NCI-H748 treated with DMSO at 0.1 percent for 48 hours (cell line): ENCODE results near the gene ZNF264.
"Not testable (repeated sequence)": the region's sequence is repeated elsewhere in the genome, so short reads cannot be mapped to it uniquely, and the experiment has no call there.

Experiments used
- DNase-seq: peaks from one replicate; lab custom pipeline; 2025; lab: John Stamatoyannopoulos, UW

The ZNF264 gene

DNA sequence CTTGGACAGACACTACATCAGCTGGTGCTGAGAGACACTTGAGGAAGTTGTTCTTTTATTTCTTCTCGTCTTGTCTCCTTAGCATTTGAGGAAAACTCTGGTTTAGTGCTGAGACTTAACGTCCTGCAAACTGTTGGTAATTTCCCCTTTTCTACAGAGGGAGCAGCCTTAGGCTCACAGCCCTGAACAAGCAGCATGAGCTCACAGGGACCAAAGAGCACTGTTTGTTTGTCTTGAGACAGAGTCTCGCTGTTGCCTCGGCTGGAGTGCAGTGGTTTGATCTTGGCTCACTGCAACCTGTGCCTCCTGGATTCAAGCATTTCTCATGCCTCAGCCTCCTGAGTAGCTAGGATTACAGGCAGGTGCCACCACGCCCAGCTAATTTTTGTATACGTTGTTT is 54.7 kb downstream of the ZNF264 start:
- DNase-seq: no peak

DNA sequence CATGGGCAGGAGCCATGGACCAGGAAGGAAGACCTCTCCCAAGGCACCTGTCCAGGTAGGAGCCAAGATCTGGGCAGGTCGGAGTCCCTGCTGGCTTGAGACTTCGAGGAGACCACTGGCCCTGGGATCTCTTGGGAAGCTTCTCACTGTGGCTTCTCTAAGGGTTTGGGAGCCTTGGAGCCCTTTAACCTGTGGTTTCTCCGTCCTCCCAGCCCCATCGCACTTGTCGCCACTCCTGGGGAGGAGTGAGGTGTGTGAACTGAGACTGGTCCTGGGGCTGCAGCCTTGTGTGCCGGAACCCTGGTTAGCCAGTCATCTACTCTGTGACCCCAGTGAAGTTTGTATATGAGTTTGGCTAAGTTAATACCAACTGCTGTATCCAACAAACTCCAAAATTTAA is 57.3 kb downstream of the ZNF264 start:
- no peak for DNase-seq

DNA sequence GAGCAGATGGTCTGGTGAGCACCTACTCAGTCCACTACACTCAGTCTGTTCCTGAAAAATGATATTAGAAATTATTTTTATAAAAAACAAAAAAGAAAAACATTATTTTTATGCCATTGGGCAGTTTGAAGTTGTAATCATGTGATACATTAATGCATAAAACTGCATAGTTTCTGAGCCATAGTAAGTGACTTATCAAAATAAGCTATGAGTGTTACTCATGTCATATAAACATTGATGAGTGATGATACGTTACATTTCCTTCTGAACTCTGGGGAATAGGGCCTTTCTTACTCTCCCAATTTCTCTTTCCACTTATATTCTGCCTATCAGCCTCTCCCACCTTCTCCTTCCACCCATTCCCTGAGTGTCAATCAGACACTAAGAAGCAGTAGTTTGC is 58.0 kb downstream of the ZNF264 start:
- DNase-seq: no peak

DNA sequence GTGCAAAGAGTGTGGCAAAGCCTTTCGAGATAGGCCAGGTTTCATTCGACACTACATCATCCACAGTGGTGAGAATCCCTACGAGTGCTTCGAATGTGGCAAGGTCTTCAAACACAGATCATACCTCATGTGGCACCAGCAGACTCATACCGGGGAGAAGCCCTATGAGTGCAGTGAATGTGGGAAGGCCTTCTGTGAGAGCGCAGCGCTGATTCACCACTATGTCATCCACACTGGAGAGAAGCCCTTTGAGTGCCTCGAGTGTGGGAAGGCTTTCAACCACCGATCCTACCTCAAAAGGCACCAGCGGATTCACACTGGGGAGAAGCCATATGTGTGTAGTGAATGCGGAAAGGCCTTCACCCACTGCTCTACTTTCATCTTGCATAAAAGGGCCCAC is 62.5 kb downstream of the ZNF264 start:
- DNase-seq: not testable (repeated sequence)

DNA sequence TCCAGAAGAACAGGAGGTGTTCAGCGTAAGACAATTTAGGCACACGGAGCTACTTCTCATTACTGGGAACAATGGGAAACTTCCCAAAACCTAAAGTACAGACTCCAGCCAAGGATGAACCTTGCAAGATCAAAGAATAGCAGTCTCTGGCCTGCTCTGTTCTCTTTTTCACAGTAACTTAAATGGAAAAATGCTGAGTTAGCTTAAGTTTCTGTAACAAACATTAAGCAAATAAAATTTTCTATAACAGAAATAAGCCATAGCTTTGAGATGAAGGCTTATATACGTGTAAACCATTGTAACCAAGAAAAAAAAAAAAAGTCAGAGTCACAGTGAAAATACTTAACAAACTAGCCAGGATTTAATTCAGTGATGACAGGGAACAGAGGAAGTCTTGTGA is 70.7 kb downstream of the ZNF264 start:
- no peak for DNase-seq

DNA sequence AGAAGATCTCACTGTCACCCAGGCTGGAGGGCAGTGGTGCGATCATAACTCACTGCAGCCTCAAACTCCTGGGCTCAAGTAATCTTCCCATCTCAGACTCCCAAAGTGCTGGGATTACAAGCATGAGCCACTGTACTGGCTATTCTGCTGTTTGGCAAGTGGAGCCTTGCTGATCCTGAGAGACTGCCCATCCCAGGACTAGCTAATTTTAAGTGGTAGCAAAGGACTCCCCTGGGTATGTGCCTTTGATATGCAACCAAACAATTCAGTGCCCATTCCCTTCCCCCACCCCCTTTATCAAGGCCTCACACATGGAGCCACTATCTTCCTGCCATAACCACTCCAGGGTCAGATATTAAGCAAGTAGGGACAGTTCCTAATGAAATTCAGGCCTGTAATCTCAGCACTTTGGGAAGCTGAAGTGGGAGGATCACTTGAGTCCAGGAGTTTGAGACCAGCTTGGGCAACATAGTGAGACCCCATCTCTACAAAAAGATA is 72.0 kb downstream of the ZNF264 start:
- no peak for DNase-seq

DNA sequence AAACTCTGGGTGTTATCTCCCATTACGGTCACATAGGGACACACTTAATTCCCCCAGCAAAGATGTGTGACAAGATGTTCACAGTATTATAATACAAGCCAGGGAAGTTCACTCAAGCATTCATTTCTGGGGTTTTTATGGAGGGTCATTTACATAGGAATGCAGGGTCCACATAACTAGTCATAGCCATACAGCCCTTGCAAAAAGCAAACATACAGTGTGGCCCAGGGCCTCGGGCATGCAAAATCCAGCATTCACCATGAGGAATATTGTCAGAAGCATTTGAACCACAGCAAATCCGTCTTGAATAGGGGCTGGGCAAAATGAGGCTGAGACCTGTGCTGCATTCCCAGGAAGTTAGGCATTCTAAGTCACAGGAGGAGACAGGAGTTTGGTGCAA is 76.0 kb downstream of the ZNF264 start:
- no peak for DNase-seq

DNA sequence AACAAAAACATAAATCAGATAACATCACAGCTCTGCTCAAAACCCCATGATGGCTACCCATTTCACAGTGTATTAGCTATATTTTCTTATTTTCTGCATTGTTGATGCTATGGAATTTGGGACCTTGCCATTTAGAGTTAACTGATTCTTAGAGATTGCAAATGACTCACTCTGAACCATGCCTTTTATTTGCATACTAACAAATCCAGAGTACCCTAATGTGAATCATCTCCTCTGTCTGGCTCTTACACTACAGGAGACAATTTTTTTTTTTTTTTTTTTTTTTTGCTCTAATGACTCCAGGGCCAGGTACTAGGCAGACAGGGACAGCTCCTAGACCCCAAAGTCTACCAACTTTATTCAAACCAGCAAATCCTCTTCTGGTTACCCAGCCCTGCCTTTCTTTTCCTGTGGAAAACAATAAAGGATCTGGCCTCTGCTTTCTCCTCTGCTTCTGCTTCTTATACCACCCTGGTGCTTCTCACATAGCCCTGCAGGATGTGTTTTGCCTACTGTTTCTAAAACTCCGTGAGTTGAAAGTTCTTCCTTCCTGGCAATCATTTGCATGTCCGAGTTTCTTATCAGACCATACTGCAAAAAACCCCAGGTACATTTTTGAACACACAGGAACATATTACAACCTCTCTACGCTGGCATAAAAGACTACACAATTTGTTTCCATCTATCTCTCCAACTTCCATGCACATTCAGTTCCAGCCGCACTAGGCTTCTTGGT is 78.4 kb downstream of the ZNF264 start:
- no peak for DNase-seq

DNA sequence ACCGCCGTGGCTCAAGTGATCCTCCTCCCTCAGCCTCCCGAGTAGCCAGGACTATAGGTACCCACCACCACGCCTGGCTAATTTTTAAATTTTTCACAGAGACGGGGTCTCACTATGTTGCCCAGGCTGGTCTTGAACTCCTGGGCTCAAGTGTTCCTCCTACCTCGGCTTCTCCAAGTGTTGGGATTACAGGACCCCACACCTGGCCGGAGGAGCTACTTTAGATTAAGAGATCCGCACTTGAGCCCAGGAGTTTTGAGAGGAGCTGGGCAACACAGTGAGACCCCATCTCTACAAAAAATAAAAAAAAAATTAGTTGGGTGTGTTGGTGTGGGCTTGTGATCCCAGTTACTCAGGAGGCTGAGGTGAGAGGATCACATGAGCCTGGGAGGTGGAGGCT is 80.0 kb downstream of the ZNF264 start:
- DNase-seq: no peak
